RWPE1 (cell line): ENCODE measurements around the gene TPO.

ENCODE experiments used
- CTCF ChIA-PET: fragments of 350-600 bp; sonication (Branson Sonifier 250); formaldehyde crosslinking; extraction: SDS; loops from one replicate; lab custom pipeline; 2021; lab: Yijun Ruan, JAX
- POLR2A ChIA-PET: fragments of 400-600 bp; formaldehyde crosslinking; extraction: SDS; loops from one replicate; lab custom pipeline; 2020; ENCODE audit warnings: antibody characterized with exemption; ENCODE audit not compliant: low non-redundant PET; lab: Yijun Ruan, JAX
- DNase-seq: peaks from one replicate; pipeline ENCODE4 v3.0.0; 2012; ENCODE audit warnings: low spot score
- H3K27ac ChIP-seq: fragments of 450-650 bp; 2 replicates; pipeline ENCODE4 v1.5.1; 2017
- CTCF ChIP-seq: fragments of 450-650 bp; conservative IDR thresholded peaks from 2 replicates; pipeline ENCODE4 v1.5.1; 2017; ENCODE audit warnings: low read depth, mild to moderate bottlenecking

TPO gene

GRCh38 chr2:1556776-1557466 is 143.7 kb downstream of the TPO start:
- DNase-seq = peak; percentile 66
- H3K27ac ChIP-seq = peak overlapping the region; percentile 55
- ChIA-PET CTCF (no interaction called here), POLR2A (no interaction called here)
- no peak for TF ChIP-seq CTCF

GRCh38 chr2:1557467-1557820 is 144.2 kb downstream of the TPO start:
- CTCF ChIA-PET = no interaction called here
- TF ChIP-seq CTCF = no peak
- no peak overlapping the region for H3K27ac ChIP-seq
- POLR2A ChIA-PET = no interaction called here
- DNase-seq = no peak

- no peak overlapping the region for H3K27ac ChIP-seq
- no peak for DNase-seq
- CTCF ChIA-PET = no interaction called here
- POLR2A ChIA-PET = no interaction called here
- TF ChIP-seq CTCF = no peak
Measured at GRCh38 chr2:1559589-1560175, 146.4 kb downstream of the TPO start.

GRCh38 chr2:1561259-1561658 is 148.0 kb downstream of the TPO start:
- no peak for TF ChIP-seq CTCF
- CTCF ChIA-PET = no interaction called here
- no peak overlapping the region for H3K27ac ChIP-seq
- POLR2A ChIA-PET = no interaction called here
- DNase-seq = no peak

- no peak overlapping the region for H3K27ac ChIP-seq
- DNase-seq = no peak
- CTCF ChIA-PET = interaction anchor here (0.7 kb wide), 1 partner anchor 11 kb away, joined by 3 read pairs; no protein-coding TSS in a partner anchor
- TF ChIP-seq CTCF = no peak
- POLR2A ChIA-PET = no interaction called here
Measured at GRCh38 chr2:1561811-1562421, 148.7 kb downstream of the TPO start.

- no peak for DNase-seq
- ChIA-PET CTCF (interaction anchor here (1.0 kb wide), 1 partner anchor 13 kb away, joined by 4 read pairs; no protein-coding TSS in a partner anchor), POLR2A (no interaction called here)
- H3K27ac ChIP-seq = no peak overlapping the region
- no peak for TF ChIP-seq CTCF
Measured at GRCh38 chr2:1563084-1563857, 150.0 kb downstream of the TPO start.
